GM23338 (cell line): ENCODE measurements around the gene PIP5K1A.

Experiments
- CREB1 ChIP-seq: fragments of 250-450 bp; sonication (Bioruptor Pico); IDR thresholded peaks from 2 replicates; pipeline ENCODE4 v1.5.0; 2020; ENCODE audit warnings: low read depth, mild to moderate bottlenecking, moderate library complexity
- CTCF ChIP-seq, 2 experiments: fragments of 200-600 bp in 1 of 2; sonication (generic) in 1 of 2; conservative IDR thresholded peaks; 2 replicates each; pipeline versions ENCODE4 v1.5.1 to v1.6.1; 2016 to 2017; ENCODE audit warnings: antibody characterized with exemption in 2 of 2, low read depth in 2 of 2, mild to moderate bottlenecking in 2 of 2, moderate library complexity in 1 of 2
- ETS1 ChIP-seq: IDR thresholded peaks from 2 replicates; pipeline ENCODE4 v1.6.1; 2016; ENCODE audit warnings: antibody characterized with exemption
- EZH2 ChIP-seq: fragments of 200-600 bp; sonication (generic); IDR thresholded peaks from one replicate; pipeline ENCODE4 v1.8.0; 2017; ENCODE audit warnings: antibody characterized with exemption, mild to moderate bottlenecking, low read depth; ENCODE audit not compliant: unreplicated experiment
- EZH2phosphoT487 ChIP-seq: fragments of 200-600 bp; sonication (generic); IDR thresholded peaks from one replicate; pipeline ENCODE4 v1.8.1; 2018; ENCODE audit warnings: antibody characterized with exemption; ENCODE audit not compliant: unreplicated experiment
- JUNB ChIP-seq: IDR thresholded peaks from one replicate; pipeline ENCODE4 v1.6.1; 2016; ENCODE audit warnings: antibody characterized with exemption; ENCODE audit not compliant: unreplicated experiment
- POLR2AphosphoS5 ChIP-seq: IDR thresholded peaks from 2 replicates; pipeline ENCODE4 v1.6.1; 2016; ENCODE audit warnings: antibody characterized with exemption, low read depth
- REST ChIP-seq: IDR thresholded peaks from one replicate; pipeline ENCODE4 v1.6.1; 2018; ENCODE audit warnings: antibody characterized with exemption; ENCODE audit not compliant: unreplicated experiment
- ZNF462 ChIP-seq: fragments of 250-450 bp; sonication (Bioruptor Pico); IDR thresholded peaks from 2 replicates; pipeline ENCODE4 v1.5.0; 2020; ENCODE audit warnings: mild to moderate bottlenecking, moderate library complexity

DNA sequence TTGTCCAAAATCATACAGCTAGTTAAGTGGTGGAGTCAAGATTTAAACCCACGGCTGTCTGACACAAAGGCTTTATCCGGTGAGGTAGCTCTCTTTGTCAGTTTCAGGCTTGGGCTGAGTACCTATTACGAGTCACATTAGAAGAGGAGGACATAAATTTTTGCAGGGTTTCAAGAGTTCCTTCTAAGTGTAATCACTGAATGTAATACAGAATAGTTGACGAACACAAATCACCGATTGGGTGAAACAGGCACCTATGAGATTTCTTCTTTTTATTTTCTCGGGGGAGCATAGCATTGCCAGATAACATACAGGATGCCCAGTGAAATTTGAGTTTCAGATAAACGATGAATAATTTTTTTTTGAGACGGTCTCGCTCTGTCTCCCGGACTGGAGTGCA lies 57.0 kb downstream of the PIP5K1A start:
- no peak for TF ChIP-seq CTCF (conservative IDR thresholded peaks at IDR 0.05; ENCODE audit: low read depth in 2 of 2)
- no peak for TF ChIP-seq EZH2phosphoT487
- no peak for TF ChIP-seq POLR2AphosphoS5
- TF ChIP-seq REST: no peak
- TF ChIP-seq ETS1: no peak
- TF ChIP-seq CREB1 (CRISPR knock-in tag): no peak
- TF ChIP-seq EZH2: no peak
- TF ChIP-seq ZNF462 (CRISPR knock-in tag): no peak
- no peak for TF ChIP-seq JUNB
